ENCODE measurements around the gene BICRA.
"Not testable (repeated sequence)": the region's sequence is repeated elsewhere in the genome, so short reads cannot be mapped to it uniquely, and the experiment has no call there.

GRCh38 chr19:47728295-47728694, 119.4 kb downstream of the BICRA start:
- TF ChIP-seq, protein P1, sequence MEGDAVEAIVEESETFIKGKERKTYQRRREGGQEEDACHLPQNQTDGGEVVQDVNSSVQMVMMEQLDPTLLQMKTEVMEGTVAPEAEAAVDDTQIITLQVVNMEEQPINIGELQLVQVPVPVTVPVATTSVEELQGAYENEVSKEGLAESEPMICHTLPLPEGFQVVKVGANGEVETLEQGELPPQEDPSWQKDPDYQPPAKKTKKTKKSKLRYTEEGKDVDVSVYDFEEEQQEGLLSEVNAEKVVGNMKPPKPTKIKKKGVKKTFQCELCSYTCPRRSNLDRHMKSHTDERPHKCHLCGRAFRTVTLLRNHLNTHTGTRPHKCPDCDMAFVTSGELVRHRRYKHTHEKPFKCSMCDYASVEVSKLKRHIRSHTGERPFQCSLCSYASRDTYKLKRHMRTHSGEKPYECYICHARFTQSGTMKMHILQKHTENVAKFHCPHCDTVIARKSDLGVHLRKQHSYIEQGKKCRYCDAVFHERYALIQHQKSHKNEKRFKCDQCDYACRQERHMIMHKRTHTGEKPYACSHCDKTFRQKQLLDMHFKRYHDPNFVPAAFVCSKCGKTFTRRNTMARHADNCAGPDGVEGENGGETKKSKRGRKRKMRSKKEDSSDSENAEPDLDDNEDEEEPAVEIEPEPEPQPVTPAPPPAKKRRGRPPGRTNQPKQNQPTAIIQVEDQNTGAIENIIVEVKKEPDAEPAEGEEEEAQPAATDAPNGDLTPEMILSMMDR (conservative IDR thresholded peaks at IDR 0.05; ENCODE audit: low read length), result not testable (repeated sequence)
- TF ChIP-seq EZH2phosphoT487 (IDR thresholded peaks at IDR 0.05; ENCODE audit: borderline replicate concordance, low read depth, low read length), result not testable (repeated sequence)
